Liver (tissue), 9 donors: ENCODE results near the gene CRHR2. TPM values are rescaled to one million over a fixed set of nuclear protein-coding genes. Genes with fewer than 3 reads are reported as not detected.

Source experiments
- DNase-seq: peaks from one replicate; pipeline ENCODE4 v3.0.0-alpha.2; 2017; ENCODE audit warnings: low spot score
- H3K27ac ChIP-seq, 2 donors: one replicate each; pipeline ENCODE4 v1.7.0; 2013; ENCODE audit warnings: inconsistent platforms in 2 of 2, low read length in 2 of 2, control low read depth in 1 of 2, low read depth in 1 of 2, mild to moderate bottlenecking in 1 of 2
- H3K27me3 ChIP-seq, 4 donors: one replicate each; pipeline versions ENCODE4 v1.6.1 to v1.7.0; 2013; ENCODE audit warnings: low read length in 3 of 4, inconsistent platforms in 1 of 4, mild to moderate bottlenecking in 1 of 4, moderate library complexity in 1 of 4; ENCODE audit not compliant: control insufficient read depth in 4 of 4, insufficient read depth in 4 of 4
- H3K36me3 ChIP-seq, 4 donors: one replicate each; pipeline versions ENCODE4 v1.6.1 to v1.7.0; 2013; ENCODE audit warnings: low read length in 3 of 4, mild to moderate bottlenecking in 3 of 4, low read depth in 1 of 4, moderate library complexity in 1 of 4; ENCODE audit not compliant: control insufficient read depth in 4 of 4, insufficient read depth in 3 of 4
- H3K4me1 ChIP-seq, 4 donors: one replicate each; pipeline versions ENCODE4 v1.6.1 to v1.7.0; 2013; ENCODE audit warnings: low read length in 3 of 4, mild to moderate bottlenecking in 3 of 4, moderate library complexity in 1 of 4; ENCODE audit not compliant: control insufficient read depth in 4 of 4, insufficient read depth in 4 of 4
- H3K4me3 ChIP-seq, 3 donors: one replicate each; pipeline versions ENCODE4 v1.6.1 to v1.7.0; 2013; ENCODE audit warnings: low read length in 3 of 3, control low read depth in 1 of 3, low read depth in 1 of 3, mild to moderate bottlenecking in 1 of 3
- H3K9ac ChIP-seq, 2 donors: one replicate each; pipeline ENCODE4 v1.7.0; 2013; ENCODE audit warnings: low read length in 2 of 2, mild to moderate bottlenecking in 2 of 2, moderate library complexity in 2 of 2, control low read depth in 1 of 2, low read depth in 1 of 2
- H3K9me3 ChIP-seq, 4 donors: one replicate each; pipeline versions ENCODE4 v1.6.1 to v1.7.0; 2013; ENCODE audit warnings: low read length in 3 of 4; ENCODE audit not compliant: control insufficient read depth in 4 of 4
- ATF3 ChIP-seq: IDR thresholded peaks from 2 replicates; pipeline ENCODE4 v1.6.1; 2016; ENCODE audit warnings: antibody characterized with exemption
- CTCF ChIP-seq: fragments of 150-350 bp; IDR thresholded peaks from 2 replicates; pipeline ENCODE4 v1.5.1; 2017; ENCODE audit warnings: improper control_type of control experiment, low read depth, low read length; ENCODE audit not compliant: missing input control
- FOXA1 ChIP-seq: IDR thresholded peaks from 2 replicates; pipeline ENCODE4 v1.6.1; 2016; ENCODE audit warnings: antibody characterized with exemption
- GABPA ChIP-seq, 2 donors: IDR thresholded peaks in 1 of 2; conservative IDR thresholded peaks in 1 of 2; 2 replicates each; pipeline ENCODE4 v1.6.1; 2016; ENCODE audit warnings: antibody characterized with exemption in 2 of 2, mild to moderate bottlenecking in 1 of 2, moderate library complexity in 1 of 2
- HNF4A ChIP-seq, 2 donors: conservative IDR thresholded peaks; 2 replicates each; pipeline ENCODE4 v1.6.1; 2016; ENCODE audit warnings: antibody characterized with exemption in 2 of 2, mild to moderate bottlenecking in 2 of 2
- JUND ChIP-seq, 2 donors: IDR thresholded peaks; 2 replicates each; pipeline ENCODE4 v1.6.1; 2016; ENCODE audit warnings: antibody characterized with exemption in 2 of 2
- RAD21 ChIP-seq, 2 donors: IDR thresholded peaks; 2 replicates each; pipeline ENCODE4 v1.6.1; 2016; ENCODE audit warnings: antibody characterized with exemption in 2 of 2, mild to moderate bottlenecking in 2 of 2
- REST ChIP-seq: IDR thresholded peaks from 2 replicates; pipeline ENCODE4 v1.6.1; 2016; ENCODE audit warnings: antibody characterized with exemption, mild to moderate bottlenecking
- RXRA ChIP-seq, 2 donors: IDR thresholded peaks; 2 replicates each; pipeline ENCODE4 v1.6.1; 2017 to 2018; ENCODE audit warnings: antibody characterized with exemption in 2 of 2, mild to moderate bottlenecking in 1 of 2
- SP1 ChIP-seq: IDR thresholded peaks from 2 replicates; pipeline ENCODE4 v1.6.1; 2018; ENCODE audit warnings: antibody characterized with exemption, mild to moderate bottlenecking
- YY1 ChIP-seq: IDR thresholded peaks from 2 replicates; pipeline ENCODE4 v1.6.1; 2016; ENCODE audit warnings: antibody characterized with exemption, mild to moderate bottlenecking
- ZBTB33 ChIP-seq: IDR thresholded peaks from 2 replicates; pipeline ENCODE4 v1.6.1; 2016; ENCODE audit warnings: antibody characterized with exemption
- WGBS: extraction: QIAGEN DNeasy Blood & Tissue Kit; methylation state at CpG from one replicate; pipeline ENCODE4 v1.1.7; 2013; 5-methylcytosine and 5-hydroxymethylcytosine counted together
- polyA plus RNA-seq, 2 donors: library from polyadenylated mRNA; stranded (reverse) in 1 of 2; unstranded in 1 of 2; fragments of 200-250 nt in 1 of 2; fragments of >200 nt in 1 of 2; fragmentation: Nextera tagmentation in 1 of 2; extraction: Ambion mirVana in 1 of 2; gene quantifications; one replicate each; pipeline versions ENCODE4 v1.2.1 to v1.2.3, GENCODE V29; 2013 to 2015
- total RNA-seq, 2 donors: library from RNA; depleted of rRNA; stranded (reverse); fragments of >200 nt; gene quantifications; one replicate each; pipeline ENCODE4 v1.2.3, GENCODE V29; 2014
- TF ChIP-seq, protein P1 (sequence below): IDR thresholded peaks from 2 replicates; pipeline ENCODE4 v1.6.1; 2016; ENCODE audit warnings: antibody characterized with exemption
- donor health status: healthy.
- donor health status: healthy.
- donor health status: healthy.
- donor health status: healthy.
- donor health status: healthy.

CRHR2 gene
- total and polyA plus RNA-seq, 4 donors: not detected

- Histone ChIP-seq H3K36me3 (no peaks in the 10 kb centered on the region), H3K4me1 (no peaks in the 10 kb centered on the region), H3K9me3 (no peaks in the 10 kb centered on the region), H3K4me3 (no peak overlapping the region), H3K27ac (no peak overlapping the region), H3K27me3 (no peaks in the 10 kb centered on the region), H3K9ac (no peak overlapping the region)
- 85% methylated on average over 1 of the region's 1 CpG for WGBS
- TF ChIP-seq CTCF: no peak
- TF ChIP-seq FOXA1: no peak
- TF ChIP-seq ZBTB33: no peak
- TF ChIP-seq HNF4A (conservative IDR thresholded peaks at IDR 0.05): no peak
- TF ChIP-seq RAD21 (IDR thresholded peaks at IDR 0.05): no peak
- no peak for TF ChIP-seq REST
- TF ChIP-seq, protein P1, sequence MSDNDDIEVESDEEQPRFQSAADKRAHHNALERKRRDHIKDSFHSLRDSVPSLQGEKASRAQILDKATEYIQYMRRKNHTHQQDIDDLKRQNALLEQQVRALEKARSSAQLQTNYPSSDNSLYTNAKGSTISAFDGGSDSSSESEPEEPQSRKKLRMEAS: no peak
- TF ChIP-seq JUND (IDR thresholded peaks at IDR 0.05): no peak
- no peak for TF ChIP-seq ATF3
- TF ChIP-seq YY1: no peak
- no peak for TF ChIP-seq GABPA (IDR thresholded peaks at IDR 0.05 in 1 of 2, conservative IDR thresholded peaks at IDR 0.05 in 1 of 2)
- DNase-seq: no peak
Measured at GRCh38 chr7:30702200-30702599, 19.9 kb upstream of the CRHR2 start.

DNA sequence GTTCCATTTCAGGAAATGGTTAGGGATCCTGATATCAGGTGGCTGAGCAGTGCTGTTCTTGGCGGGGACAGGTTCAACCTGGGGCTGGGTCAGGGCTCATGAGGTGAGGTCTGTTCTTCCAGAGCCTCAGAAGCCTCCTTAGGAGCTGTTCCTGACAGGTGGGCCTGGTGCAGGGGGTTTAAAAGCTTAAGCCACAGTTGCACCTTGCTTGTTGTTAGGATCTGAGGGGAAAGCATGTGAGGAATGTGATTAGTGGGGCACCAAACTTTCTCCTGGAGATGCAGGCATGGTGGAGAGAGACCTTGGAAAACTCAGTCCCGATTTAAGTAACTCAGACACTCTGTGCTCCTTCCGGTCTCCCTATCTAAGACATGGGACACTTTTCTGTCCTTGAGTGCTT lies 18.7 kb upstream of the CRHR2 start:
- no peak for DNase-seq
- H3K4me3 ChIP-seq: no peak overlapping the region
- no peaks in the 10 kb centered on the region for H3K9me3 ChIP-seq
- H3K4me1 ChIP-seq: no peaks in the 10 kb centered on the region
- H3K36me3 ChIP-seq: no peaks in the 10 kb centered on the region
- H3K27me3 ChIP-seq: no peaks in the 10 kb centered on the region
- 65% methylated on average over 3 of the region's 3 CpGs for WGBS
- H3K27ac ChIP-seq: no peak overlapping the region
- no peak overlapping the region for H3K9ac ChIP-seq
- TF ChIP-seq HNF4A (conservative IDR thresholded peaks at IDR 0.05) (no peak), RXRA (IDR thresholded peaks at IDR 0.05) (no peak), SP1 (no peak), JUND (IDR thresholded peaks at IDR 0.05) (no peak)
